SHP77 (cell line): ENCODE results near the gene GPR142.

Source experiments
- DNase-seq, 2 experiments: peaks; one replicate each; lab custom pipeline; 2025; lab: John Stamatoyannopoulos, UW

The GPR142 gene

GRCh38 chr17:74367206-74367605, at the start of gene GPR142:
TSS of gene GPR142 (plus strand) at chr17:74367506. CDS start at chr17:74369541, 2,035 bp downstream.
- DNase-seq, result no peak

GRCh38 chr17:74318391-74318790, 48.9 kb upstream of the GPR142 start:
- no peak for DNase-seq

GRCh38 chr17:74324521-74324920, 42.8 kb upstream of the GPR142 start:
- no peak for DNase-seq

- DNase-seq, result no peak
These were observed 41.9 kb upstream of the GPR142 start for GRCh38 chr17:74325376-74325742.

GRCh38 chr17:74325743-74326379, 41.4 kb upstream of the GPR142 start, which contains the start of gene KIF19:
TSS of gene KIF19 (plus strand) at chr17:74326226. CDS start at chr17:74326350, 124 bp downstream.
- DNase-seq, result peak; percentile 62 to 81

GRCh38 chr17:74326506-74326905, 40.8 kb upstream of the GPR142 start:
- DNase-seq, result no peak

- no peak for DNase-seq
These were observed 38.8 kb upstream of the GPR142 start for GRCh38 chr17:74328487-74328886.

GRCh38 chr17:74329378-74329777, 37.9 kb upstream of the GPR142 start:
- no peak for DNase-seq

GRCh38 chr17:74330446-74330845, 36.9 kb upstream of the GPR142 start:
- DNase-seq, result no peak

- peak; percentile 55 to 73 for DNase-seq
These were observed 35.2 kb upstream of the GPR142 start for GRCh38 chr17:74332017-74332650.

GRCh38 chr17:74332763-74333283, 34.5 kb upstream of the GPR142 start:
- DNase-seq, result peak; percentile 96 to 97

- DNase-seq, result peak in 1 of 2 experiments; percentile 47
These were observed 32.8 kb upstream of the GPR142 start for GRCh38 chr17:74334393-74335039.

GRCh38 chr17:74335529-74336062, 31.7 kb upstream of the GPR142 start:
- DNase-seq, result no peak

GRCh38 chr17:74336307-74336706, 31.0 kb upstream of the GPR142 start:
- no peak for DNase-seq

- peak; percentile 60 to 67 for DNase-seq
These were observed 29.3 kb upstream of the GPR142 start for GRCh38 chr17:74337834-74338500.

- peak; percentile 67 to 76 for DNase-seq
These were observed 27.6 kb upstream of the GPR142 start for GRCh38 chr17:74339537-74340195.

- peak; percentile 66 to 78 for DNase-seq
These were observed 26.8 kb upstream of the GPR142 start for GRCh38 chr17:74340470-74341023.

- no peak for DNase-seq
These were observed 25.1 kb upstream of the GPR142 start for GRCh38 chr17:74342224-74342623.

GRCh38 chr17:74343121-74343520, 24.2 kb upstream of the GPR142 start:
- DNase-seq, result no peak

GRCh38 chr17:74343526-74344284, 23.6 kb upstream of the GPR142 start:
- DNase-seq, result no peak
